Stimulated activated CD4-positive, alpha-beta T cell treated with anti-CD3 and anti-CD28 coated beads, Interleukin-1b, Interleukin-23, amount 100 ng/mL, for 1 hour (primary cell): ENCODE data around the gene ZSCAN21.

Experiments used
- DNase-seq, 2 donors: peaks; one replicate each; pipeline ENCODE4 v3.0.0-alpha.2; 2020; ENCODE audit warnings: low read depth in 2 of 2

The ZSCAN21 gene

DNA sequence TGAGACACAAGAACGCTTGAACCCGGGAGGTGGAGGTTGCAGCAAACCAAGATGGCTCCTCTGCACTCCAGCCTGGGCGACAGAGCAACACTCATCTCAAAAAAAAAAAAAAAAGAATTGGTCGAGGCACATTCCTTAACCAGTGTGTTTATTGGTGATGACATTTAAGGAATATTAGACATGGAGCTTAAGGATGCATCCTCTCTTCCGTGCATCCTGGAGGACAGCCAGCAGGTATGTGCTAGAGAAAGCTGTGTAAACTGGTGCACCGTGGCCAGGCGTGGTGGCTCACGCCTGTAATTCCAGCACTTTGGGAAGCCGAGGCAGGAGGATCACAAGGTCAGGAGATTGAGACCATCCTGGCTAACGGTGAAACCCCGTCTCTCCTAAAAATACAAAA lies 22.4 kb upstream of the ZSCAN21 start:
- DNase-seq = no peak

DNA sequence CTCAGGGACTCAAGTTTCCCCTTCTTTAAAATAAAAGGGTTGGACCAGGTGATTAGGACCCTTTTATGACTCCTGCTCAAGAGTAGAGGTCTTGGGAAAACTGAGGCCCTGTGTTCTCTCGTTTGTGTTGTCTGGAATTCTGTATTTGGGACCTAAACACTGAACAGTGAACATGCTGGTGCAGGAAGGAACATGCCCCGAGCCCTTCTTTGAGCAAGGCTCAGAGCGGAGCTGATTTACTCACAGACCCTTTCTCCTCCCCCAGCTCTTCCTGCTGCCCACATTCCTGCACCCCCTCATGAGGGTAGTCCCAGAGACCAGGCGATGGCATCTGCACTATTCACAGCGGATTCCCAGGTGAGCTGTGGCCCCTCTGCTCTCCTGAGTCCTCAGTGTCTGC lies 20.0 kb upstream of the ZSCAN21 start:
- no peak for DNase-seq

DNA sequence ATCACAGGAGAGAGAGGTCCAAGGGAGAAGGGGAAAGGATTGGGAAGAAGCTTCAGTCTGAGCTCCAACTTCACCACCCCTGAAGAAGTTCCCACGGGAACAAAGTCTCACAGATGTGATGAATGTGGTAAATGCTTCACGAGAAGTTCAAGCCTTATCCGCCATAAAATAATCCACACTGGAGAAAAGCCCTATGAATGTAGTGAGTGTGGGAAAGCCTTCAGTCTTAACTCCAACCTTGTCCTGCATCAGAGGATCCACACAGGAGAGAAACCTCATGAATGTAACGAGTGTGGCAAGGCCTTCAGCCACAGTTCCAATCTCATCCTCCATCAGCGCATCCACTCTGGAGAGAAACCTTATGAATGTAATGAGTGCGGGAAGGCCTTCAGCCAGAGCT lies 16.0 kb upstream of the ZSCAN21 start:
- no peak for DNase-seq

DNA sequence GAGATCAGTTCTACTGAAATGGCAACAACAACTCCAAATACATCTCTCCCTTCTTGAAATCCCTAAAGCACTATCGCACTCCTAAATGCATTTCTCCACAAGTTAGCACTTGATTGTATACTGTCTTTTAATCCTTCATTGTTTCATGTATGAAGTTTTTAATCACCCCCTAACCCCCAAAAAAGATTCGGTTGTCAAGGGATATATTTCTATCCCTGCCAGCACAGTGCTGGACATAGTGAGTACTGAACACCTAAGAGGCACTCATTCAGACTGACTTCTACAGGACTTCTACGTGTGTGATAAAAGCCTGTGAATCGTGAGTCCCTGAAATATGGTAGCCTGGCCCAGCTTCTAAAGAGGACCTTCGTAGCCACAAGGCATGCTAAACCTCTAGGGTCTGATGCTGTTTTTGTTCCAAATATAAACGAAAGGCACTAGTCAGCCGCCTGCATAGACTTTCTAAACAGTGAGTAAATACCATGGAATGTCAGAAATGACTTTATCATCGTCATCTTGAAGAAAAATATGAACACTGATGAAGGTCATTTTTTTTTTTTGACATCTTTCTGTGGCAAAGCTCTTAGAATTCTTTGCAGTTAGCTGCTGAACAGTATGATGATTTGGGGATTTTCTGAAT lies 14.6 kb upstream of the ZSCAN21 start:
- DNase-seq = no peak

DNA sequence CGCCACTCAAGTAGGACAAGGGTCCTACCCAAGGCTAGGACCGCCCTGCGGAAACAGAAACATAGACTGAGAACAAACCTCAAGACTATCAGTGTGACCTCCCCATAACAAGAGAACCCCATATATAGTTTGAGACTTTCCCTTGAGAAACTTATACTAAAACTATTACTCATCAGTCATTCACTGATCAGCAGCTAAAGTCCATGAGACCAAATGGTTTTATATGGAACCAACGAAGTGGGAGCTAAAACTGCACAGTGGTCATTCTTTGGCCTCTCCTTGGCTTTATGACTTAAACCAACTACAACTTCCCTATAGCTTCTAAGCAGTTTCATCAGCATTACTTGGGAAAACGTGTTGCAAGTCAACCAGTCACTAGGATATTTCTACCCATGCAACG lies 13.7 kb upstream of the ZSCAN21 start:
- no peak for DNase-seq

DNA sequence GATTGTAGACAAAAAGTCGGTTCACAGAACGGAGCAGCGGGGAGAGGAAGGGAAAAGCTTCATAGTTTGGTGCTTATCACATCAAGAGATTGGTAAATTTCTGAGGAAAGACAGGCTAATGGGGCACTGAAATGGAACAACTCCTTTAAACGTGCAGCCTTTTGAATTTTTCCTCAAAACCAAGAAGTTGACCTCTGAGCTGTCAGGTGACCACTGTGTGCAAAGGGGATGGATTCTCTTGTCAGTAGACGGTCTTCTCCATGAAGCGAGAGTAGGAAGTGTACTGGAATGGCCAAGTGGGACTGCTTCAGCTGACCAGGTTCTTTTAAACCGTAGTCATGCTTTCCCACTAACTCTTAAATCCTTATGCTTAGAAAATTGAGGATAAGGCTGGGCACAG lies 11.2 kb upstream of the ZSCAN21 start:
- DNase-seq = no peak

DNA sequence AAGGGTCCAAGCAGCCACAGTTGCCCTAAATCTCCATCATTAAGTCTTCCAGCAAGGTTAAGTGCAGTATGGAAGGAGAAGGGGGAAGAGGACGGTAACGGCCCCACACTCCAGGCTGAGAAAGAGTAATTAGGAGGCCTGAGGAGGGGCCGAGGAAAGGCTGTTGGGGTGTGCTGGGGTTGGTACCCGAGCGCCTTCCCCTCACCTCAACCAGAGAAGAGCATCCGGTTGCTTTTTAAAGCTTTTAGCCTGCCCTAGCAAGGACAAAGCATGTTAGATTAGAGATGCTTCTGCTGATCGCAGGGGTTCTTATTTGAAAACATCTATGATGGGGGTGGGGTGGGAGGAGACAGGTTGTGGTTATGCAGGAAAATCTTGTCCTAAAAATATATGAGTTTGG lies 9.0 kb upstream of the ZSCAN21 start:
- no peak for DNase-seq

DNA sequence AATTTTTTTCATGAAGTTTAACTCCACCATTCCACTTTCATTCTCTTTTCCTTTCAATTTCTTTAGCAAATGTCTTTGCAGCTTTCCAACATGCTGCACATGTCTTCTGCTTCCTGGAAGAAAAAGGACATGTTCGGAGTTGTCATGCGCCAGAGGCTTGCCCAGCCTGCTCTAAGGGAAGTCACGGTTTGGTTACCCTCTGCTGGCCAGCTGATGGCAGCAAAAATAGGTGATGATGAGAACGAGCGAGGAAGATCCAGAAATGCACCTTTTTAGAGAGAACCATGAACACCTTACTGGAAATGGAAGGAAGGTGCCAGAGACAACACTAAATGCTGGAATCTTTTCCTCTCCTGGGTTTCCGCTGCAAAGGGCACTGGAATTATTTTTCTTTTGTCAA lies 4.9 kb upstream of the ZSCAN21 start:
- DNase-seq = no peak

DNA sequence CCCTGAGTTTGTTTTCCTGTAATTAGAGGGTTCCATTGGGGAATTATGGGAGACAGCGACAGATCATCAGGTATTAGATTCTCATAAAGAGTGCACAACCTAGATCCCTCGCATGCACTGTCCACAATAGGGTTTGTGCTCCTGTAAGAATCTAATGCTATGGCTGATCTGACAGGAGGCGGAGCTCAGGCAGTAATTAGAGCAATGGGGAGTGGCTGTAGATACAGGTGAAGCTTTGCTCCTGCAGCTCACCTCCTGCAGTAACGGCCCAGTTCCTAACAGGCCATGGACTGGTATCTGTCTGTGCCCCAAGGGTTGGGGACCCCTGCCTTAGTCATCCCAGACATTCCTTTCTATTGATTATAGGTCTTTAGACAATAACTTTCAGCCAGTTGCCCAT lies 894 bp upstream of the ZSCAN21 start:
- DNase-seq = no peak

DNA sequence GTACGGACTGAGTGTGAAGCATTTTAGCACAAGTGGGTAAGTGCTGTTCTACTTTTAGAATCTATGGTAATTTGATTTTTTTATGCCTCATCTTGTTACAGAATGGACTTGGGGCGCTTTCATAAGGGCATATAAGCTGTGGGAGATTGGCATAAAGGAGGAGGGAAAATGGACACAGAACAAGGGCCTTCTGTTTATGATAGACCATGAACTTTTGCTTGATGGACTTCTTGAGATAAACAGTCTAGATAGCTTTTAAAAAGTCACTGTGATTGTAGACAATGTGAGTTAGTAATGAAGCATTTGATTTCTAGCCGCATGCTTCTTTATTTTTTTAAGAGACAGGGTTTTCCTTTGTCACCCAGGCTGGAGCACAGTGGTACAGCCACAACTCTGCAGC lies 2.0 kb downstream of the ZSCAN21 start:
- no peak for DNase-seq

DNA sequence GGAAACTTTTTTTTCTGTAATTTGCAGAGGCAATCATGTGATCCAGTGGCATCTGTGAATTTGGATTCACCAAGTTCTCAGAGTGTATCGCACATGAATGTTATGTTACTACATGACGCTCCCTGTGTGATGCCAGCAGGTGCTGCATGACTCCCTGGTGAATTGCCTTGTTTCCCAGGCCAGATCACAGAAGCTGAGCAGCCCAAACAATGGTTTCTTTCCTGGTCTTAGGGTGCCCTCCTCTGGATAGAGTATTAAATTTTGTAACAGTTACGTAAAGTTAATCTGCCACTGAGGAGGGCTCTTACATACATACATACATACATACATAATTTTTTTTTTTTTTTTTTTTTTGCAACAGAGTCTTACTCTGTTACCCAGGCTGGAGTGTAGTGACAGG lies 3.6 kb downstream of the ZSCAN21 start:
- DNase-seq = no peak

DNA sequence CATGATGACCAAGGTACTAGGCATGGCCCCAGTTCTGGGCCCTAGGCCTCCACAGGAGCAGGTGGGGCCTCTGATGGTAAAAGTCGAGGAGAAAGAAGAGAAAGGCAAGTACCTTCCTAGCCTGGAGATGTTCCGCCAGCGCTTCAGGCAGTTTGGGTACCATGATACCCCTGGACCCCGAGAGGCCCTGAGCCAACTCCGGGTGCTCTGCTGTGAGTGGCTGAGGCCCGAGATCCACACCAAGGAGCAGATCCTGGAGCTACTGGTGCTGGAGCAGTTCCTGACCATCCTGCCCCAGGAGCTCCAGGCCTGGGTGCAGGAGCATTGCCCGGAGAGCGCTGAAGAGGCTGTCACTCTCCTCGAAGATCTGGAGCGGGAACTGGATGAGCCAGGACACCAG lies 7.4 kb downstream of the ZSCAN21 start:
- no peak for DNase-seq

DNA sequence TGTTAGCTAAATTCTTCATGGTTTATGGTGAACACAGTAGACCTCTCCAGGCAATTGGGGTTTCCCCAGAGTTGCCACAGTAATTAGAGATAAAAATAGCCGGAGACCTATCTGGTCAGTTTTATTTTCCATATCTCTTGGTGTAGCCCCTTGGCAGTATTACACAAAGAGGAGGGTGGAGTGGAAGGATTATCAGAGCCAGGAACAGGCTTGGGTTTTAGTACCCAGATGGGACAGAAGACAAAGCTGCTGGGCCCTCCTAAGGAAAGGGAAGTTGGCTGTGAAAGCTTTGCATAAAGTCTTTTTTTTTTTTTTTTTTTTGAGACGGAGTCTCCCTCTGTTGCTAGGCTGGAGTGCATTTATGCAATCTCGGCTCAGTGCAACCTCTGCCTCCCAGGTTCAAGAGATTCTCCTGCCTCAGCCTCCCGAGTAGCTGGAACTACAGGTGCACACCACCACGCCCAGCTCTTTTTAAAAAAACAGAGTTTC lies 9.7 kb downstream of the ZSCAN21 start:
- DNase-seq = no peak

DNA sequence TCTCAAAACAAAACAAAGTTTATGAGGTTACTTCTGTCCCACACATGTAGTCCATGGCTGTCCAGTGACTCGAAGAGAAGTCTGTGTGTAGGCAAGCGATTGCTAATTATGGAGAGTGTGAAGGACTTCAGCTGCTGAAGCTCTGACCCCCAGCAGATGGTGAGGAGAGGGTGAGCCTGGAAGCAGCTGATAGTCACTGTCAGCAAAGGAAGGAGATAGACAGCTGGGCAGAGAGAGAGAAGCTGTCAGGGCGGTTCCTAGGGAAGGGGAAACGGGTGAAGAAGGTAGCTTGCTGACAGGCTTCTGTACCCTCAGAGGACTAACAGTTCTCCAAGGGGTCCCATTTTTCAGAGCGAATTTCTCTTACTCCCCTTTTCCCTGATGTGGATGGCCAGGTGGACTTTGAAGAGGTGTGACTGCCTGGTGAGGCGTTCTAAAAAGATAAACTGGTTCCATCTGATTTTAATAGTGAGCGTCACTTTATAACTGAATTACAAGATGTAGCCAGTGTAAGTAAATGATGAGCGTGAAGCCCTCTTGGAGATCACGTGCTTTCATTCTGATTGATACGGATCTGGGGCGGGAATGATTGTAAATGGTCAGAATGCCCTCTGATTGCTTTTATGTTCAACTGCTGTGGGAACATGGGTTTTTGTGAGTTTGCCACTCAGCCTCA lies 12.1 kb downstream of the ZSCAN21 start:
- DNase-seq = no peak

DNA sequence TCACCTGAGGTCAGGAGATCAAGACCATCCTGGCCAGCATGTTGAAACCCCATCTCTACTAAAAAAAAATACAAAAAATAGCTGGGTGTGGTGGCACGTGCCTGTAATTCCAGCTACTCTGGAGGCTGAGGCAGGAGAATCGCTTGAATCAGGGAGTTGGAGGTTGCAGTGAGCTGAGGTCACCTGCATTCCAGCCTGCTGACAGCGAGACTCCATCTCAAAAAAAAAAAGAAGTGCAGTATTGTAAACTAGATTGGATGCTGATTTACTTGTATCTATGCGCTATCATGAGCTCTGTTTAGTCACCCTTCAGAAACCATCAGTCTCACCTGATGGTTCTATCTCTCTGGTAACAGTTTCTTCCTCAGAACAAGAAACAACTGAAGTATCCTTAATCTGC lies 13.8 kb downstream of the ZSCAN21 start:
- DNase-seq = no peak

DNA sequence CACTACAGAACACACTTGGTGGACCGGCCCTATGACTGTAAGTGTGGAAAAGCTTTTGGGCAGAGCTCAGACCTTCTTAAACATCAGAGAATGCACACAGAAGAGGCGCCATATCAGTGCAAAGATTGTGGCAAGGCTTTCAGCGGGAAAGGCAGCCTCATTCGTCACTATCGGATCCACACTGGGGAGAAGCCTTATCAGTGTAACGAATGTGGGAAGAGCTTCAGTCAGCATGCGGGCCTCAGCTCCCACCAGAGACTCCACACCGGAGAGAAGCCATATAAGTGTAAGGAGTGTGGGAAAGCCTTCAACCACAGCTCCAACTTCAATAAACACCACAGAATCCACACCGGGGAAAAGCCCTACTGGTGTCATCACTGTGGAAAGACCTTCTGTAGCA lies 14.6 kb downstream of the ZSCAN21 start:
- no peak for DNase-seq

DNA sequence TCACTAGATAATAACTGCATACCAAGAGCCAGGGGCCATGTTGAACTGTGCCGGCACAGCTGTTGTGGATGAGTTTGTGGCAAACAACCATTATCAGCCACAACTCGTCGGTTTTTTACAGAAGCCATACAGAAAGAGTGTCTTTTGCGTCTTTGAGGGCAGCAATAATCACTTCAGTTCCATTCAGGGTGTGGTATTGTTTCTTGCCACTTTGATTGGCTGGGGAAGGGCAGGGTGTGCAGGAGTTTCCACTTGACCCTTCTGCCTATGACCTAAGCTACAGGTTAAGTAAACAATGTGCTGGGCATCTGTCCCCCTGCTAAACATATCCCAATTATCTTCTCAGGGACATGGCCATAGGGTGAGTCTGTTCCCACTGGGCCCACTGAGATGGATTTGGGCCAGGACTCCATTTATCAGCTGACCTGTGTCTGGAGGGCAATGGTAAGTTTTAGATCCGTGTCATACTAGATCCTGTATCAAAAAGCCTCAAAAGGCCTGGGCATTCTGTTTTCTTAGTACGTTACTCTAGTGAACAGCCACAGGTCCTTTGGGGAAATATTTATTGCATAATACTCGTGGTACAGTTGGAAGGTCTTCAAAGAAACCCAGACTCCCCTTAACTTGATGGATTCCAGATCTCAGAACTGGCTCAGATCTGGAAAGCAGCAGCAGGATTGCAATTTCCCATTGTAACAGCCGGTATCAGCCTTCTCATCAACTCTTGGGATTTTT lies 16.0 kb downstream of the ZSCAN21 start:
- DNase-seq = no peak

DNA sequence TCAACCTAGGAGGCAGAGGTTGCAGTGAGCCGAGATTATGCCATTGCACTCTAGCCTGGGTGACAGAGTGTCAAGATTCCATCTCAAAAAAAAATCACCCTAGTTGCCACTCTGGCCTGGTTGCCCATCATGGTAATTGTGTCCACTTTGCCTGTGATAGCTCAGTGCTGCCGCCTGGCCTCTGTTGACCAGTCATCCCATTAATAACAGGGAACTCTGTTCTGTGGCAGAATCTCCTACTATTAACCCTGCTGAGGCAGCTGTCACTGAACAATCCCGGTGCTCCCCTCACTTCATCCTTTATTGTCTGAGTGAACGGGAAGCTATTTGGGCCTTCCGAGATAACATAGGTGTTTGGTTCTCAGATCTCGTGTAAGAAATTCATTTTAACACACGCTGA lies 17.4 kb downstream of the ZSCAN21 start:
- DNase-seq = no peak

DNA sequence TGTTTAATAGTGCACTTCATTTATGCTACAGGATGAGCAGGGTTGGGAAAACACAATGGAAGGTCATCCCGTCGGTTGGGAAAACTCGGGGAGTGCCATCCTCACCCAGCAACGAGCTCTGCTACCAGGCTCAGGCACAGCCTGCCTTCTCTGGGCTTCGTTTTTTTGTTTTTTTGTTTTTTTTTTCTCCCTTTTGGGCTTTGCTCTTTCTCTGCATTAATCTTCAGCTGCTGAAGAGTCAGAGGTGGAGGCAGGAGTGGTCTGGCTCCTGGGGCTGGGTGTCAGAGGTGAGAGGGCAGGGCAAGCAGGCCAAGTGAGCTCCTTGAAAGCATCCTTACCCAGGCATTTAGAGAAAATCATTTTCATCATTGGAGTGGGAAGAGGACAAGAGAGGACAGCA lies 20.4 kb downstream of the ZSCAN21 start:
- DNase-seq = no peak

DNA sequence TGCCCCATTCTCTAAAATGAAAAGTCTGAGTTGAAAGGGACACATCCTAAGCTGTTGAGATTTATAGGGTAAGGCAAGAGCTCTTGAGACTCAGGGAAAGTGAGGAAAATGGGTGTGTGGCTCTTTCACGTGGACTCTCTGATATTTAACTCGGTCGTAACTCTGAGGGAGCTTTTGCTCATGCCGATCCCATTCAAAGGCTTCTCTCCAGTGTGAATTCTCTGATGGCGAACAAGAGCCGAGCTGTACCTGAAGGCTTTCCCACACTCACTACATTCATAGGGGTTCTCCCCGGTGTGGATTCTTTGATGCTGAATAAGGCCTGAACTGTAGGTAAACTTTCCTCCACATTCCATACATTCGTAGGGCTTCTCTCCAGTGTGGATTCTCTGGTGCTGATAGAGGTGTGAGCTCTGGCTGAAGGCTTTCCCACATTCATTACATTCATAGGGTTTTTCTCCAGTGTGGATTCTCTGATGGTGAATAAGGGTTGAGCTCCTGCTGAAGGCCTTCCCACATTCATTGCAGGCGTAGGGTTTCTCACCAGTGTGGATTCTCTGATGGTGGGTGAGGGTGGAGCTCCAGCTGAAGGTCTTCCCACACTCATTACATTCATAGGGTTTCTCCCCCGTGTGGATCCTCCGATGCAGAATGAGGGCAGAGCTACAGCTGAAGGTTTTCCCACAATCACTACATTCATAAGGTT lies 21.6 kb downstream of the ZSCAN21 start:
- DNase-seq = no peak

DNA sequence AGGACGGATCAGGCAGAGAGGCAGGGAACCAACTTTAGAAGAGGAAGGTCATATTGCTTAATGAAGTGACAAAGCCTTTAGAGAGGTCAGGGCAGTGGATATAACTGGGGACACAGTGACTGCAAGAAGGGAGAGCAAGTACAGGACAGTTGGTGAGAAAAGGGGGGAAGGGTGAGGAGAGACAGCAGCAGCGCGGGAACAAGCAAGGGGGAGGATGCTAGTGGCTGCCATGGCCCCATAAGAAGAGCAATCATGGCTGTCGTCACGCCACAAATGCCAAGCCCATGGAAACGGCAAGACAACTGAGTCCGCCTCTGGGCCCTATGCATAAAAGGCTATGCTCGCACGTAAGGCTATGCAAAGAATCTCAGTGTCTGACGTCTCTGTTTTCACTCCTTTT lies 22.9 kb downstream of the ZSCAN21 start:
- DNase-seq = no peak

DNA sequence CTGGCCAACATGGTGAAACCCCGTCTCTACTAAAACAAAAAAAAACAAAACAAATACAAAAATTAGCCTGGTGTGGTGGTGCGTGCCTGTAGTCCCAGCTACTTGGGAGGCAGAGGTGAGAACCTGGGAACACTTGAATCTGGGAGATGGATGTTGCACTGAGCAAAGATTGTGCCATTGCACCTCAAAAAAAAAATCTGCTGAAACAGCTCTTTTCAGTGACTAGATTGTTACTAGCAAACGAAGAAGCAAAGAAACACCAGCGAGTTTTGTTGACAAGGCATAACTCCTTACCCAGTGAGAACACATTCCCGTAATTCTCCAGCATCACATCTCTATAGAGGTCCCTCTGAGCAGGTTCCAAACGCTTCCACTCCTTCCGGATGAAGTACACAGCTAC lies 25.3 kb downstream of the ZSCAN21 start:
- no peak for DNase-seq

DNA sequence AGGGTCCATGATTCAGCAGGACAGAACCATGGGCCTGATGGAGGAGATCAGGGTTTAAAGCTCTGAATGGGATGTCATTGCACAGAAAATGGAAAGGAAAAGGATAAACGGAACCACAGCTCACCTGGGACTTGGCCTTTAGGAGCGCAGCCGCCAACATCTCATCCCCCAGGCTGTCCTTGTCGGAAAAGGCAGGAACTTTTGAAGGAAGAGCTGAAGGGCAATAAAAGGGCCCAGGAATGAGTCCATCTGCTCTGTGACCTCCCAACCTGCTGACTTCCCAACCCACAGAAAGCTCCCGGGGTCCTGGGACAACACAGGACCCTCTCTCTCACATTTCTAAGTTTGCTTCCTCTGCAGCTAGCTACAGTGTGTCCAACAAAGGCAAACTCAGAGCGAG lies 25.8 kb downstream of the ZSCAN21 start:
- no peak for DNase-seq
